ENCODE measurements around the gene TMPRSS11A. TPM values are rescaled to one million over a fixed set of nuclear protein-coding genes. Genes with fewer than 3 reads are reported as not detected.

The TMPRSS11A gene
- total and polyA plus RNA-seq, 8 donors: not detected

- 36 to 47% methylated on average over 2 of the region's 2 CpGs for WGBS, 2 donors
- no peaks in the 10 kb centered on the region for H3K36me3 ChIP-seq
- FAIRE-seq: no peak
- intact Hi-C loops (cut with DNase I): no loop called here
- H3K4me1 ChIP-seq: no peaks in the 10 kb centered on the region
- no peaks in the 10 kb centered on the region for H3K9me3 ChIP-seq
- H3K4me3 ChIP-seq: no peak overlapping the region
- DNase-seq: no peak
- H3K27me3 ChIP-seq: no peaks in the 10 kb centered on the region
- no peak overlapping the region for H3K27ac ChIP-seq
- no peak for TF ChIP-seq CTCF (IDR thresholded peaks at IDR 0.05)
- no peak for ATAC-seq
These were observed 20.0 kb upstream of the TMPRSS11A start for GRCh38 chr4:67983333-67983732.

- intact Hi-C loops (cut with DNase I): no loop called here
- H3K9me3 ChIP-seq: no peaks in the 10 kb centered on the region
- H3K36me3 ChIP-seq: no peaks in the 10 kb centered on the region
- TF ChIP-seq CTCF (IDR thresholded peaks at IDR 0.05): no peak
- H3K27ac ChIP-seq: no peak overlapping the region
- DNase-seq (no peak), ATAC-seq (no peak), FAIRE-seq (no peak)
- H3K4me1 ChIP-seq: no peaks in the 10 kb centered on the region
- no peak overlapping the region for H3K4me3 ChIP-seq
- H3K27me3 ChIP-seq: no peaks in the 10 kb centered on the region
- 72 to 81% methylated on average over 6 of the region's 6 CpGs for WGBS, 2 donors
These were observed 17.2 kb upstream of the TMPRSS11A start for GRCh38 chr4:67980512-67980911.

GRCh38 chr4:67973608-67974007 is 10.3 kb upstream of the TMPRSS11A start:
- no peak for DNase-seq
- no peaks in the 10 kb centered on the region for H3K27me3 ChIP-seq
- 37 to 68% methylated on average over 1 of the region's 1 CpG for WGBS, 2 donors
- FAIRE-seq: no peak
- no peaks in the 10 kb centered on the region for H3K9me3 ChIP-seq
- no peak for ATAC-seq
- no peak overlapping the region for H3K27ac ChIP-seq
- H3K4me1 ChIP-seq: no peaks in the 10 kb centered on the region
- TF ChIP-seq CTCF (IDR thresholded peaks at IDR 0.05): no peak
- intact Hi-C loops (cut with DNase I): no loop called here
- H3K36me3 ChIP-seq: no peaks in the 10 kb centered on the region
- H3K4me3 ChIP-seq: no peak overlapping the region

- Histone ChIP-seq H3K27me3 (no peaks in the 10 kb centered on the region), H3K9me3 (no peaks in the 10 kb centered on the region), H3K4me1 (no peaks in the 10 kb centered on the region), H3K27ac (no peak overlapping the region), H3K4me3 (no peak overlapping the region), H3K36me3 (no peaks in the 10 kb centered on the region)
- no peak for TF ChIP-seq CTCF (IDR thresholded peaks at IDR 0.05)
- ATAC-seq (no peak), FAIRE-seq (no peak), DNase-seq (no peak)
- intact Hi-C loops (cut with DNase I): no loop called here
These were observed 8.4 kb downstream of the TMPRSS11A start for GRCh38 chr4:67954890-67955289.

- Histone ChIP-seq H3K4me1 (no peaks in the 10 kb centered on the region), H3K36me3 (no peaks in the 10 kb centered on the region), H3K27me3 (no peaks in the 10 kb centered on the region), H3K4me3 (no peak overlapping the region), H3K9me3 (no peaks in the 10 kb centered on the region), H3K27ac (no peak overlapping the region)
- DNase-seq: no peak
- WGBS, 2 donors: 51 to 65% methylated on average over 3 of the region's 3 CpGs
- no peak for TF ChIP-seq CTCF (IDR thresholded peaks at IDR 0.05)
- intact Hi-C loops (cut with DNase I): no loop called here
- FAIRE-seq: no peak
- ATAC-seq: no peak
These were observed 22.2 kb downstream of the TMPRSS11A start for GRCh38 chr4:67941074-67941473.
